Activated T-helper 1 cell treated with anti-CD3 and anti-CD28 coated beads, Interleukin-12 subunit alpha, Interleukin-12 subunit beta, Interleukin-2, Interleukin-4 antibody, amounts not matched to agents 30 ng/mL and 10 ng/mL and 1 ng/mL, durations not matched to agents 14 hours and 24 hours and 36 hours (primary cell): Measurements from ENCODE around the gene IFNB1. TPM values are rescaled to one million over a fixed set of nuclear protein-coding genes. Genes with fewer than 3 reads are reported as not detected.
A peak's percentile ranks its signal among the peaks of the same experiment; 100 is the strongest.

Source experiments
- DNase-seq: peaks from one replicate; pipeline ENCODE4 v3.0.0; 2021; ENCODE audit warnings: low spot score
- H3K27ac Mint-ChIP-seq: one replicate; pipeline ENCODE4 v1.8.0; 2021; ENCODE audit warnings: mild to moderate bottlenecking, mixed read lengths
- H3K27me3 Mint-ChIP-seq: one replicate; pipeline ENCODE4 v1.8.0; 2022; ENCODE audit warnings: mild to moderate bottlenecking, moderate library complexity, mixed read lengths; ENCODE audit not compliant: insufficient read depth
- H3K36me3 Mint-ChIP-seq: one replicate; pipeline ENCODE4 v1.8.0; 2021; ENCODE audit warnings: low read depth, mixed read lengths
- H3K4me1 Mint-ChIP-seq: one replicate; pipeline ENCODE4 v1.8.0; 2021; ENCODE audit warnings: low read depth, mixed read lengths
- H3K4me3 Mint-ChIP-seq: one replicate; pipeline ENCODE4 v1.8.0; 2021; ENCODE audit warnings: mild to moderate bottlenecking, moderate library complexity, mixed read lengths
- H3K9me3 Mint-ChIP-seq: one replicate; pipeline ENCODE4 v1.8.0; 2021; ENCODE audit warnings: mixed read lengths
- intact Hi-C: fragments of 100-400 bp; cut with micrococcal nuclease; formaldehyde crosslinking; loops from one replicate; pipeline ENCODE4 v1.15.1; 2024
- total RNA-seq: library from RNA; stranded (reverse); gene quantifications from 2 replicates; pipeline ENCODE4 v1.2.3, GENCODE V29; 2022

IFNB1 gene
- total RNA-seq, 1 donor from 2014 or later = 0.23 TPM

DNA sequence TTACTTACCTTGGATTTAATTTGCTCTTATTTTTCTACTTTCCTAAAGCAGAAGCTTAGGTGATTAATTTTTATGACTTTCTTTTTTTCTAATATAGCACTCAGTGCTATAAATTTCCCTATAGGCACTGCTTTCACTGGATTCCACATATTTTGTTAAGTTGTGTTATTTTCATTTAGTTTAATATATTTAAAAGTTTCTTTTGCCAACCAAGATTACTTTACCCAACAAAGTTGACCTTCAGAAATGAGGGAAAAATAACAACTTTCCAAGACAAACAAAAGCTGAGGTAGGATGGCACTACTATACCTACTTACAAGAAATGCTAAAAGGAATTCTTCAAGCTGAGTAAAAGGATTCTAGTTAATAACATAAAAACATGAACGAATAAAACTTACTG is 8.8 kb upstream of the IFNB1 start:
- Mint-ChIP-seq H3K27ac (no peak overlapping the region), H3K36me3 (no peaks in the 10 kb centered on the region), H3K4me3 (no peak overlapping the region)

DNA sequence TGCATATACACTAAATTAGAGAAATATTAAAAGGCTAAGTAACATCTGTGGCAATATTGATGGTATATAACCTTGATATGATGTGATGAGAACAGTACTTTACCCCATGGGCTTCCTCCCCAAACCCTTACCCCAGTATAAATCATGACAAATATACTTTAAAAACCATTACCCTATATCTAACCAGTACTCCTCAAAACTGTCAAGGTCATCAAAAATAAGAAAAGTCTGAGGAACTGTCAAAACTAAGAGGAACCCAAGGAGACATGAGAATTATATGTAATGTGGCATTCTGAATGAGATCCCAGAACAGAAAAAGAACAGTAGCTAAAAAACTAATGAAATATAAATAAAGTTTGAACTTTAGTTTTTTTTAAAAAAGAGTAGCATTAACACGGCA is 7.3 kb upstream of the IFNB1 start:
- Mint-ChIP-seq H3K27me3 (peaks cover 3% of the 10 kb centered on the region), H3K4me3 (no peak overlapping the region), H3K36me3 (no peaks in the 10 kb centered on the region), H3K9me3 (peaks cover 7% of the 10 kb centered on the region), H3K27ac (no peak overlapping the region), H3K4me1 (peaks cover 28% of the 10 kb centered on the region)
- DNase-seq = no peak
- intact Hi-C loops = no loop called here

More for the DNA sequence above, 8.8 kb upstream of the IFNB1 start:
- H3K4me1 Mint-ChIP-seq = peaks cover 18% of the 10 kb centered on the region
- intact Hi-C loops = no loop called here
- H3K9me3 Mint-ChIP-seq = peaks cover 3% of the 10 kb centered on the region
- H3K27me3 Mint-ChIP-seq = peaks cover 3% of the 10 kb centered on the region
- DNase-seq = no peak

GRCh38 chr9:21084242-21084850 is 6.6 kb upstream of the IFNB1 start:
- H3K36me3 Mint-ChIP-seq = no peaks in the 10 kb centered on the region
- peaks cover 3% of the 10 kb centered on the region for H3K27me3 Mint-ChIP-seq
- peaks cover 28% of the 10 kb centered on the region for H3K4me1 Mint-ChIP-seq
- H3K9me3 Mint-ChIP-seq = peaks cover 7% of the 10 kb centered on the region
- no peak overlapping the region for H3K4me3 Mint-ChIP-seq
- intact Hi-C loops = no loop called here
- no peak overlapping the region for H3K27ac Mint-ChIP-seq
- no peak for DNase-seq

GRCh38 chr9:21082671-21083070 is 4.9 kb upstream of the IFNB1 start:
- Mint-ChIP-seq H3K9me3 (peaks cover 7% of the 10 kb centered on the region), H3K36me3 (no peaks in the 10 kb centered on the region), H3K4me1 (peaks cover 32% of the 10 kb centered on the region), H3K27me3 (peaks cover 3% of the 10 kb centered on the region), H3K27ac (no peak overlapping the region), H3K4me3 (no peak overlapping the region)
- intact Hi-C loops = loop anchor here (1.0 kb wide), 1 partner anchor 14 kb away; no protein-coding TSS in a partner anchor
- no peak for DNase-seq

- Mint-ChIP-seq H3K9me3 (peaks cover 7% of the 10 kb centered on the region), H3K36me3 (no peaks in the 10 kb centered on the region), H3K27me3 (peaks cover 3% of the 10 kb centered on the region), H3K27ac (peak overlapping the region; percentile 70), H3K4me3 (peak overlapping the region; percentile 15), H3K4me1 (peaks cover 32% of the 10 kb centered on the region)
- intact Hi-C loops = loop anchor here (1.0 to 2.0 kb wide), 2 partner anchors 14 to 21 kb away; no protein-coding TSS in a partner anchor
- no peak for DNase-seq
These were observed 4.3 kb upstream of the IFNB1 start for GRCh38 chr9:21081999-21082398.

DNA sequence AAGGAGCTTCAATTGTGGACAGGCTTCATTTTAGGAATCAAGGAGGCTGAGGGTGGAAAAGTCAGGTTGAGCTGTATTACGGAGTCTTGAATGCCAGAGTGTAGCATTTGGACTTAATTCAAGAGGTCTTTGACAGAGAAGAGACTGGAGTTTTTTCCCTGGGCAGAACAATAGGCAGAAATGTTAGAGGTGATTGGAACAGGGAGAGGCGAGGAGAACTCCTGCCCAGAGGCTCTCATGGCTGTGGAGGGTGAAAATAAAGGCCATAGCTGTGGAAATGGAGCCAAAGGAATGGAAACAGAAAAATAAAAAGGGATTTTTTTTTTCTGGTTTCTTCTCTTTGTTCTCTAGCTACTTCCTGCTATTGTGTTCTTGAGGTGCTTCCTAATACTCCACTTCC is 3.7 kb upstream of the IFNB1 start:
- peaks cover 32% of the 10 kb centered on the region for H3K4me1 Mint-ChIP-seq
- H3K4me3 Mint-ChIP-seq = no peak overlapping the region
- no peak overlapping the region for H3K27ac Mint-ChIP-seq
- H3K9me3 Mint-ChIP-seq = peaks cover 7% of the 10 kb centered on the region
- intact Hi-C loops = loop anchor here (2.0 kb wide), 1 partner anchor 21 kb away; no protein-coding TSS in a partner anchor
- no peak for DNase-seq
- no peaks in the 10 kb centered on the region for H3K36me3 Mint-ChIP-seq
- peaks cover 3% of the 10 kb centered on the region for H3K27me3 Mint-ChIP-seq

GRCh38 chr9:21080793-21081192 is 3.1 kb upstream of the IFNB1 start:
- Mint-ChIP-seq H3K4me1 (peaks cover 32% of the 10 kb centered on the region), H3K36me3 (no peaks in the 10 kb centered on the region), H3K27ac (no peak overlapping the region), H3K4me3 (no peak overlapping the region), H3K27me3 (peaks cover 6% of the 10 kb centered on the region), H3K9me3 (peaks cover 7% of the 10 kb centered on the region)
- no peak for DNase-seq
- intact Hi-C loops = loop anchor here (2.0 kb wide), 1 partner anchor 20 kb away; no protein-coding TSS in a partner anchor

DNA sequence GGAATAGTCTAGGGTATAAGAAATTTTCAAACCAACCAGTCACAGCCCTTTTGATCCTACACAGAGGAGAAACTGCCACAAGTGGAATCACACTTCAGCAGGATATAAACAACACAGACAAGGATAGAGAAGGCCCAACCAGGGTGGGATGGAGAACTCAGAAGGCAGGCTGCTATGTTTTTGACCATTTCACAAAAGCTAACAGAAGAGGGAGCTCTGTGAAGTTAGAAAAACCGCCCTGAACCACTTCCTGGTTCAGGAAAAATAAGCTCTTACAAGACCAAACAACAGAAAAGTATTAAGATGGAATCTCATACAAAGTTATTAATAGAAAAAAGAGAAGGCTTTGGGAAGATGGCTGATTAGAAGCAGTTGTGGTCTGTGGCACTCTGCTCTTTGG is 960 bp upstream of the IFNB1 start:
- DNase-seq = no peak
- peaks cover 16% of the 10 kb centered on the region for H3K27me3 Mint-ChIP-seq
- H3K4me1 Mint-ChIP-seq = peaks cover 32% of the 10 kb centered on the region
- no peaks in the 10 kb centered on the region for H3K36me3 Mint-ChIP-seq
- peaks cover 4% of the 10 kb centered on the region for H3K9me3 Mint-ChIP-seq
- intact Hi-C loops = loop anchor here (5.0 kb wide), 1 partner anchor 34 kb away; no protein-coding TSS in a partner anchor
- no peak overlapping the region for H3K4me3 Mint-ChIP-seq
- H3K27ac Mint-ChIP-seq = no peak overlapping the region

- DNase-seq = no peak
- no peak overlapping the region for H3K27ac Mint-ChIP-seq
- peaks cover 5% of the 10 kb centered on the region for H3K4me1 Mint-ChIP-seq
- peaks cover 16% of the 10 kb centered on the region for H3K27me3 Mint-ChIP-seq
- no peaks in the 10 kb centered on the region for H3K36me3 Mint-ChIP-seq
- H3K4me3 Mint-ChIP-seq = no peak overlapping the region
- intact Hi-C loops = loop anchor here (5.0 kb wide), 1 partner anchor 37 kb away; no protein-coding TSS in a partner anchor
- H3K9me3 Mint-ChIP-seq = no peaks in the 10 kb centered on the region
These were observed 2.3 kb downstream of the IFNB1 start for GRCh38 chr9:21075484-21075883.

DNA sequence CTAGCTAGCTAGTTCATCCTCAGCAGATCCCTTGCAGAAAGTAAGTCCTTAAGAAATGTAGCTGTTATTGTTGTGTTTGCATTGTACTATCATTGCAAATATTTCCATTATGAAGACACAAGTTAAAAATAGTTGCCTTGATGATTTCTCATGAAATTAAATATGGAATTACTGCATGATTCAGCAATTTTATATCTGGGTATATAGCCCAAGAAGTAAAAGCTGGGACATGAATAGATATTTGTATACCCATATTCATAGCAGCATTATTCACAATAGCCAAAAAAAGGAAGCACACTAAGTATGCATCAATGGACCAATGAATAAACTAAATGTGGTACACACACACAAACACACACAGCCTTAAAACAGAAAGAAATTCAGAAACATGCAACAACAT is 6.8 kb downstream of the IFNB1 start:
- Mint-ChIP-seq H3K9me3 (no peaks in the 10 kb centered on the region), H3K4me1 (no peaks in the 10 kb centered on the region), H3K27ac (no peak overlapping the region), H3K4me3 (no peak overlapping the region), H3K36me3 (no peaks in the 10 kb centered on the region), H3K27me3 (peaks cover 13% of the 10 kb centered on the region)
- intact Hi-C loops = no loop called here
- DNase-seq = no peak

DNA sequence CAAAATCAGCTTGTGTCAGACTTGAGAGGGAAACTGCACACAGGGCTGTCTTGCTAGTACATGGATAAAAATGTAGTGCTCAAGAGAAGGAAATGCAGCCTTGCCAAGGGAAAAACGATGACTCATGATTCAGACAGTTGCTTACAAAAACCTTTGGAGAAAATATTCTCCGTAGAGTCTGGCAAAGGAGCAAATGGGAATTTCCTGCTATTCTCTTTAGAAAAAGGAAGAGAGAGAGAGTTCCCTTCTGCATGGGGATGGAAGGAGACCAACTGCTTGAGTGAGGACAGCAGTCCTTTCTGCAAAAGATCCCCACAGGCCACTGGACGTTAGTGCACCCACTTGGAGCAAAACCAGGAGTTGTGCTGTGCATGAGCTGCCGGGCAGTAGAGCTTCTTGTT is 7.6 kb downstream of the IFNB1 start:
- Mint-ChIP-seq H3K9me3 (no peaks in the 10 kb centered on the region), H3K27ac (no peak overlapping the region), H3K4me1 (no peaks in the 10 kb centered on the region), H3K4me3 (no peak overlapping the region), H3K36me3 (no peaks in the 10 kb centered on the region), H3K27me3 (peaks cover 8% of the 10 kb centered on the region)
- DNase-seq = no peak
- intact Hi-C loops = no loop called here

DNA sequence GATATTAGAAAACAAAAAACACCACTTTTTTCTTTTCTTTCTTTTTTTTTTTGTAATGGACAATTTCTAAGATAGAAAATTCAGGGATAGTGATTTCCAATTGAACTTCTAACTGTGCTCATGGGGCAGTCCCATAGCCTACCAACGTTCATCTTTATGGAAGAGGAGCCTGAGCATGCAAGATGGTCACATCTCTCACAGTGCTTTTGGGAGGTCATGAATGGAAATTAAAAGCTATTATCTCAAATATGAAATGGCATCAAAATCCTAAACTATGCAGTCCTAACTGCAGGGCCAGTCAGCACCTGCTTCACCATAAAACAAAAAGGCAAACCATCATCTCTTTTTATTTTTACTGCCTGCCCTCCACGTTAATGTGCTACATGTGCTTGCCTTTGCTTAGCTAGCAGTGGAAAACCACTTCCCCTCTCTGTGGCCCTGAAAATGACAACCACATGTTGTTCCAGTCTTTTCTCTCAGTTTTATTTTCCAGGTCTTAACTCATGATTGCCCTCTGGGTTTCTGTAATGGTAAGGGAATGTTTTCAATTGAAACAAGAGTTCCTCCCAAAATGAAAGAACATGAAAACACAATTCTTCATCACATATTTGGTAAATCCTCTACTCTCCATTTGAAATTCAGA is 16.7 kb downstream of the IFNB1 start:
- peaks cover 24% of the 10 kb centered on the region for H3K4me1 Mint-ChIP-seq
- peaks cover 3% of the 10 kb centered on the region for H3K36me3 Mint-ChIP-seq
- intact Hi-C loops = loop anchor here (2.0 kb wide), 1 partner anchor 20 kb away; no protein-coding TSS in a partner anchor
- peak overlapping the region; percentile 13 for H3K27ac Mint-ChIP-seq
- no peaks in the 10 kb centered on the region for H3K27me3 Mint-ChIP-seq
- peak; percentile 12 for DNase-seq
- H3K4me3 Mint-ChIP-seq = peak overlapping the region; percentile 58
- H3K9me3 Mint-ChIP-seq = no peaks in the 10 kb centered on the region

DNA sequence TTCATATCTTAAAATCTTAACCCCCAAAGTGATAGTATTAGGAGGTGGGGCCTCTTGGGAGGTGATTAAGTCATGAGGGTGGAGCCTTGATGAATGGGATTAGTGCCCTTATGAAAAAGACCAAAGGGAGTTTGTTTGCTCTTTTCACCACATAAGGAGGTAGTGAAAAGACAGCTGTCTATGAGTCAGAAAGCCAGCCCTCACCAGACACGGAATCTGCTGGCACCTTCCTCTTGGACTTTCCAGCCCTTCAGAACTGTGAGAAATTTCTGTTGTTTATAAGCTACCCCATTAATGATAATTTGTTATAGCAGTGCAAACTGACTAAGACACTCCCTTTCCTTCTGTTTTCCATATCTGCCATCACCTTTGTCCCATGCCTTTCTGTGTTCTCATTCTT is 20.8 kb downstream of the IFNB1 start:
- Mint-ChIP-seq H3K36me3 (peaks cover 3% of the 10 kb centered on the region), H3K27ac (no peak overlapping the region), H3K4me3 (no peak overlapping the region), H3K4me1 (peaks cover 23% of the 10 kb centered on the region), H3K9me3 (no peaks in the 10 kb centered on the region), H3K27me3 (no peaks in the 10 kb centered on the region)
- DNase-seq = no peak
- intact Hi-C loops = no loop called here
